HG02588 (cell line): ENCODE measurements around the gene CYP21A2.
"Not testable (repeated sequence)": the region's sequence is repeated elsewhere in the genome, so short reads cannot be mapped to it uniquely, and the experiment has no call there.

Source experiments
- ATAC-seq: cut with Tn5 transposase; IDR thresholded peaks from one replicate; pipeline ENCODE4 v1.9.1; 2021; ENCODE audit warnings: mild to moderate bottlenecking, moderate library complexity; ENCODE audit not compliant: unreplicated experiment

The CYP21A2 gene

GRCh38 chr6:32037598-32038524, at the start of gene CYP21A2:
TSS of gene CYP21A2 (plus strand) at chr6:32038415. CDS start at chr6:32038423, 8 bp downstream.
- ATAC-seq: not testable (repeated sequence)

- ATAC-seq: not testable (repeated sequence)
Measured at GRCh38 chr6:31989363-31989762, 48.9 kb upstream of the CYP21A2 start.

DNA sequence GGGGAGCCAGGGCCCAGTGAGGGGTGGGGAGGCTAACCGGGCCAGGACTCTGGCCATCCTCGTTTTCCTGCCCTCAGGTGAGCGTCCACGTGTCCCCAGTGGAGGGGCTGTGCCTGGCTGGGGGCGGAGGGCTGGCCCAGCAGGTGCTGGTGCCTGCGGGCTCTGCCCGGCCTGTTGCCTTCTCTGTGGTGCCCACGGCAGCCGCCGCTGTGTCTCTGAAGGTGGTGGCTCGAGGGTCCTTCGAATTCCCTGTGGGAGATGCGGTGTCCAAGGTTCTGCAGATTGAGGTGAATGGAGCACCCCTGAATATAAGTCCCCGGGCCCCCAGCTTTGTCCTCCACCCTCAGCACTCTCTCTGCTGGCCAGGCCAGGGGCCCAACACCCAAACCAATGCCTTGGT, 43.8 kb upstream of the CYP21A2 start:
- ATAC-seq: not testable (repeated sequence)

- ATAC-seq: not testable (repeated sequence)
Measured at GRCh38 chr6:31996385-31996784, 41.8 kb upstream of the CYP21A2 start.

DNA sequence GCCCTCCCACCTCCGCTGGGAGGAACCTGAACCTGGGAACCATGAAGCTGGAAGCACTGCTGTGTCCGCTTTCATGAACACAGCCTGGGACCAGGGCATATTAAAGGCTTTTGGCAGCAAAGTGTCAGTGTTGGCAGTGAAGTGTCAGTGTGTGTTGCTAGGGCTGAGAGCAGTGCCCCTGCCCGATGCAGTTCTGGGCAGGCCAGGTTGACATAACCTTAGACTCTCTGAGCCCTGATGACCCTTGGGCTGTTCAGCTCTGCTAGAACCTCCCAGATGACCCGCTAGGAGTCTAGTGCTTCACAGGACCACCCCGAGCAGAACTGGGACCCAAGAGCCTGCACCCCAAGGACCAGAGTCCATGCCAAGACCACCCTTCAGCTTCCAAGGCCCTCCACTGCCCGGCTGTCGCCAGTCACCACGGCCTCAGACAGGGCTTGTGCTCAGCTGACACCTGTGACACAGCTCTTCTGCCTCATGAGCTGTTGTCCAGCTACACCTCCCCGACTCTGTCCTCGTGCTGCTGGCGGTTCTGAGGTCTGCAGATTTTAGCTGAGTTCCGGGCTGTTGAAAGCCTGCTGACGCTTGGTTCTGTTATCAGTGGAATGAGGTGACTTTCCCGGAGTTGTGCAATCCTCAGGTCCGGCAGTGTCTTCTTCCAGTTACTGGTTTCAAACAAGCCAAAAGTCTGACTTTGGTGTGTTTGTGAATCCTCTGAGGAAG, 35.5 kb upstream of the CYP21A2 start:
- ATAC-seq: not testable (repeated sequence)

DNA sequence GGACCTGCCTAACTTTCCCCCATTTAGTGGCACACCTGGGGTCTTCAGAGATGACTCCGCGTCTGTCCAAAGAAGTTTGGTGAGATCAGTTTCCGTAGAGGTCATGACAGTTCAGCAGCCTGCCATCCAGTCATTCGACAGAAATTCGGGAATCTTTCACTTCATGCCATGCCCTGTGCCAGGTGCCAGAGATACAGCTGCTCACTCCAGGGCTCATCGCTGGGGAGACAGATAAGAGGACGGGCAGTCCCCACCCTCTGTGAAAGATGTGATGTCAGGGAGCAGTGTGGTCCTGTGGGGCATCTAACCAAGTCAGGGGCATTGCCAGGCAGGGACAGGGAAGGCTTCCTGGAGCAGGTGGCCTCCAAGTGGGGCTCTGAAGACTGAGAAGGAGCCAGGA, 34.9 kb upstream of the CYP21A2 start:
- ATAC-seq: not testable (repeated sequence)

- ATAC-seq: not testable (repeated sequence)
Measured at GRCh38 chr6:32004393-32004792, 33.8 kb upstream of the CYP21A2 start.

GRCh38 chr6:32004864-32005537, 33.2 kb upstream of the CYP21A2 start:
- not testable (repeated sequence) for ATAC-seq

GRCh38 chr6:32005538-32005880, 32.7 kb upstream of the CYP21A2 start:
- not testable (repeated sequence) for ATAC-seq

DNA sequence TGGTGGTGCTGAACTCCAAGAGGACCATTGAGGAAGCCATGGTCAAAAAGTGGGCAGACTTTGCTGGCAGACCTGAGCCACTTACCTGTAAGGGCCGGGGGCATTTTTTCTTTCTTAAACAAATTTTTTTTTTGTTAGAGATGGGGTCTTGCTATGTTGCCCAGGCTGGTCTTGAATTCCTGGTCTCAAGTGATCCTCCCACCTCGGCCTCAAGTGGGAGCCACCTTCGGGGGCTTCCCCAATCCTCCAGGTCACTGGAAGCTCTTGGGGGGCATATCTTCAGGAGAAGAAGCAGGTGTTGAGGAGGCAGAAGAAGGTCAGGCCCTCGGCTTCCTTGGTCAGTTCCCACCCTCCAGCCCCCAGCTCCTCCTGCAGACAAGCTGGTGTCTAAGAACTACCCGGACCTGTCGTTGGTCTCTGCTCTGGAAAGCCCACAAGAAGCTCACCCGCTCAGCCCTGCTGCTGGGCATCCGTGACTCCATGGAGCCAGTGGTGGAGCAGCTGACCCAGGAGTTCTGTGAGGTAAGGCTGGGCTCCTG, 32.2 kb upstream of the CYP21A2 start:
- not testable (repeated sequence) for ATAC-seq

GRCh38 chr6:32007086-32007485, 31.1 kb upstream of the CYP21A2 start:
- ATAC-seq: not testable (repeated sequence)

DNA sequence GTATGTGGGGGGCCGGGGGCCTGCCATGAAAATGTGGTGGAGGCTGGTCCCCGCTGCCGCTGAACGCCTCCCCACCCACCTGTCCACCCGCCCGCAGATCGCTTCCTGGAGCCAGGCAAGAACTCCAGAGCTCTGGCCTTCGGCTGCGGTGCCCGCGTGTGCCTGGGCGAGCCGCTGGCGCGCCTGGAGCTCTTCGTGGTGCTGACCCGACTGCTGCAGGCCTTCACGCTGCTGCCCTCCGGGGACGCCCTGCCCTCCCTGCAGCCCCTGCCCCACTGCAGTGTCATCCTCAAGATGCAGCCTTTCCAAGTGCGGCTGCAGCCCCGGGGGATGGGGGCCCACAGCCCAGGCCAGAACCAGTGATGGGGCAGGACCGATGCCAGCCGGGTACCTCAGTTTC, 30.2 kb upstream of the CYP21A2 start:
- not testable (repeated sequence) for ATAC-seq

DNA sequence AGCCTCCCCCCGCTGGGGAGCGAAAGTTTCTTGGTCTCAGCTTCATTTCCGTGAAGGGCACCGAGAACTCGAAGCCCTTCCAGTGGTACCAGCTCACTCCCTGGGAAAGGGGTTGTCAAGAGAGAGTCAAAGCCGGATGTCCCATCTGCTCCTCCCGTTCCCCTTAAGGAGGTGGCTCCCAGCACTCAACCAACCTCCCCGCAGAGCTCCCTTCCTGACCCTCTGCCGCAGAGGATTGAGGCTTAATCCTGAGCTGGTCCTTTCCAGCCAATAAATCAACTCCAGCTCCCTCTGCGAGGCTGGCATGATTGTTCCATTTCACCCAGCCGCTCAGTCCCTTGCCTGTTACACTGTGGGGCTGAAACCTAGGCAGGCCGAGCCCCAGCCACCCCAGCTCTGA, 29.6 kb upstream of the CYP21A2 start:
- not testable (repeated sequence) for ATAC-seq

DNA sequence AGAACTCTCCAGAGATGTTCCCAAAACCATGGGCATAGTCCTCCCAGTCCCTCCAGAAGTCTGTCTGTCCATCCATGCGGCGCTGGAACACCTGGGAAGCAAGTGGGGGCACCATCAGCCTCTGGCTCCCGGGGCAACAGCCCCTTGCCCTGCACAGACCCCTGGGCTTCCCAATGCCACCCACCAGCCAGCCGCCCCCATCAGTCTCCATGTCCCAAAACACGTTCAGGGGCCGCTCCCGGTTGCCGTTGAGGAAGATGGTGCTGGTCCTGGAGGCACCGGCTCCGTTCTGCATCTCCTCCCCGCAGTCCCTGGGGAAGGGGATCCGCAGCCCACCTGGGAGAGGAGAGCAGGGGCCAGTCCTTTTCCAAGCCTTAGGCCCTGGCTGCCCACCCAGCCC, 28.7 kb upstream of the CYP21A2 start:
- not testable (repeated sequence) for ATAC-seq

DNA sequence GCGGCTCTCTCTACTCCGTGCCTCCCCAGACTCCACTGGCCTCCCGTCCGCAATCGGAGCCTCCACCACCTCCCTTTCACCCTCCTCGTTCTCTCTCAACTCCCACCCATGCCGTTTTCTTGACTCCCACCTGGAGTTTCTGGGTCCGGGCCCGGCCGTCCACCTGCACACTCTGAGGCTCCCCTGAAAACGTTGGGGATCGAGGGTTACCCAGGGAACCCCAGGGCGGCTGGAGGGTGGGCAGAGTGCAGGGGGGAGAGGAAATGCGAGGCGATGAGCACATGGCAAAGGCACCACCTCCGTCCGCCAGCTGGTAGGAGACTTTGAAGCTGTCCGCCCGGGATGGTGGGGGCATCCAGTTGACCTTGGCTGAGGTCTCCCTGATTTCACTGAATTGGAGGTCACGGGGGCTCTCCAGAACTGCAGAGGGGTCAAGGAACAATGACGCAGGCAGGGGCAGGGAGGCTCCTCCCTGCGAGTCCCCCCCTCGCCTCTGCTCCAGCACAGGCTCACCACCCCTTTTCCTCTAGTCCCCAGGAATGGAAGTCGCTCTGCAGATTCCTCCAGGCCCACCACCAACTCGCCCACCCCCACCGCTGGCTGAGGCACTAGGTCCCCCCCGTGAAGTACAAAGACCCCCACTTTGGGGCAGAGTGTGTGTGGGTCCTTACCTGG, 27.2 kb upstream of the CYP21A2 start:
- ATAC-seq: not testable (repeated sequence)

- ATAC-seq: not testable (repeated sequence)
Measured at GRCh38 chr6:32012941-32013617, 25.1 kb upstream of the CYP21A2 start.

DNA sequence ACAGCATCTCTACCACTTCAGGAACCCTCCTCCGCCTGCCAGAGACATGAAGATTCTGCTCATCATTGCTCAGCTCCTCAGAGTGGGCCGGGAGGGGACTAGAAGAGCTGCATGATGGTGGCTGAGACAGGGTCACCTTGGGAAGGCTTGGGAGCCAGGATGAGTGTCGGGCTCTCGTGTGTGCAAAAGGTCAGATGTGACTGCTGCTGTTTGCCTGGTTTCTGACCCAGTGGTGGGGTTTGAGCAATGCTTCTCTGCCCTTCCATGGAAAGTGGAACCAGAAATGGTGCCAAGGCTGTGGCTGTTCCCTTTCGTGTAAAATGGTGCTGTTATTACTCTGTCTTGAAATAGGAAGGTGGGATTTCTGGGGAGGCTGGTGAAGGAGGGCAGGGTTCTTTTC, 24.5 kb upstream of the CYP21A2 start:
- ATAC-seq: not testable (repeated sequence)

DNA sequence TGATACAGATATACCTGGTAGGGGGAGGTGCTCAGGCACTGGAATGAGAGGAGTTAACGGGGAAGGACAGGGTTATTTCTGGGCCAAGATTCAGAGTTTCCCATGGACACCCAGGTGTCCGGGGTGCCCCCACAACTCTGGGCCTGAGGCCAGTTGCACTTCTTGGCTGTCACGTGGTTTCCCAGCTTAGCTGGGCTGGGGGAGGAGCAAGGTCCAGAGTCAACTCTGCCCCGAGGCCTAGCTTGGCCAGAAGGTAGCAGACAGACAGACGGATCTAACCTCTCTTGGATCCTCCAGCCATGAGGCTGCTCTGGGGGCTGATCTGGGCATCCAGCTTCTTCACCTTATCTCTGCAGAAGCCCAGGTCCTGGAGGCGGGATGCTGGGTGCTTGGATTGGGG, 23.7 kb upstream of the CYP21A2 start, which contains the start of gene C4B:
Gene C4B, plus strand, starts transcription at position 249 of the 400 bp plus-strand sequence. Its CDS starts 51 bp downstream, at position 300.
- ATAC-seq: not testable (repeated sequence)

GRCh38 chr6:32022100-32022499, 16.1 kb upstream of the CYP21A2 start:
- not testable (repeated sequence) for ATAC-seq

DNA sequence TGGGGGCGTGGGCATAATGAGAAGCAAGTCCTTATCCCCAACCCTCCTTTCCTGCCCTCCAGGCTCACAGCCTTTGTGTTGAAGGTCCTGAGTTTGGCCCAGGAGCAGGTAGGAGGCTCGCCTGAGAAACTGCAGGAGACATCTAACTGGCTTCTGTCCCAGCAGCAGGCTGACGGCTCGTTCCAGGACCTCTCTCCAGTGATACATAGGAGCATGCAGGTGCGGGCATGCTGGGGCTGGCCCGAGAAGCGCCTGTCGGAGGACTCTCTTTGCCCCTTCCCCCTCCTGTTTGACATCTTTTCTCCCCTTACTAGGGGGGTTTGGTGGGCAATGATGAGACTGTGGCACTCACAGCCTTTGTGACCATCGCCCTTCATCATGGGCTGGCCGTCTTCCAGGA, 9.6 kb upstream of the CYP21A2 start:
- ATAC-seq: not testable (repeated sequence)
